Sigmoid colon (tissue), 7 donors: Measurements from ENCODE around the gene CYBA. TPM values are rescaled to one million over a fixed set of nuclear protein-coding genes. Genes with fewer than 3 reads are reported as not detected.

Experiments used
- DNase-seq: peaks from one replicate; pipeline ENCODE4 v3.0.0-alpha.2; 2019
- H3K27ac ChIP-seq, 4 donors: fragments of 200-600 bp; sonication (generic); one replicate each; pipeline ENCODE4 v1.5.1; 2016 to 2019; ENCODE audit warnings: mild to moderate bottlenecking in 1 of 4
- H3K27me3 ChIP-seq, 3 donors: fragments of 200-600 bp; sonication (generic); one replicate each; pipeline ENCODE4 v1.5.1; 2019; ENCODE audit warnings: mild to moderate bottlenecking in 1 of 3
- H3K36me3 ChIP-seq, 4 donors: fragments of 200-600 bp; sonication (generic); one replicate each; pipeline ENCODE4 v1.5.1; 2016 to 2019
- H3K4me1 ChIP-seq, 4 donors: fragments of 200-600 bp; sonication (generic); one replicate each; pipeline ENCODE4 v1.5.1; 2017 to 2019
- H3K4me3 ChIP-seq, 4 donors: fragments of 200-600 bp; sonication (generic); one replicate each; pipeline ENCODE4 v1.5.1; 2017 to 2019; ENCODE audit warnings: mild to moderate bottlenecking in 2 of 4, moderate library complexity in 1 of 4
- H3K9me3 ChIP-seq, 4 donors: fragments of 200-600 bp in 3 of 4; sonication (generic) in 3 of 4; one replicate each; pipeline versions ENCODE4 v1.5.1 to v1.6.1; 2013 to 2019
- EP300 ChIP-seq, 4 donors: sonication (generic); formaldehyde crosslinking; IDR thresholded peaks; one replicate each; pipeline ENCODE4 v1.6.1; 2017; ENCODE audit warnings: antibody characterized with exemption in 4 of 4
- POLR2A ChIP-seq, 2 donors: fragments of 450-650 bp; IDR thresholded peaks; one replicate each; pipeline ENCODE4 v1.6.1; 2016; ENCODE audit warnings: antibody characterized with exemption in 2 of 2, mild to moderate bottlenecking in 2 of 2, moderate library complexity in 2 of 2
- POLR2AphosphoS5 ChIP-seq, 4 donors: sonication (generic); formaldehyde crosslinking; IDR thresholded peaks; one replicate each; pipeline ENCODE4 v1.6.1; 2017; ENCODE audit warnings: antibody characterized with exemption in 4 of 4
- WGBS, 2 donors: extraction: QIAGEN DNeasy Blood & Tissue Kit; methylation state at CpG; one replicate each; pipeline ENCODE4 v1.1.7; 2013; 5-methylcytosine and 5-hydroxymethylcytosine counted together
- intact Hi-C: fragments of 100-400 bp; cut with DNase I; formaldehyde crosslinking; loops from one replicate; pipeline ENCODE4 v1.15.1; 2023
- polyA plus RNA-seq, 3 donors: library from polyadenylated mRNA; stranded (reverse); fragments of 200-250 nt; gene quantifications; one replicate each; pipeline ENCODE4 v1.2.3, GENCODE V29; 2013
- total RNA-seq, 4 donors: library from RNA; depleted of rRNA; stranded (reverse); fragments of >200 nt; gene quantifications; one replicate each; pipeline ENCODE4 v1.1.0, GENCODE V29; 2016
- TF ChIP-seq, protein P1 (sequence below), 4 experiments: fragments of 450-650 bp in 3 of 4; fragments of 200-600 bp in 1 of 4; IDR thresholded peaks; one replicate each; pipeline ENCODE4 v1.5.1; 2016 to 2019; ENCODE audit warnings: antibody characterized with exemption in 4 of 4, mild to moderate bottlenecking in 3 of 4, moderate library complexity in 2 of 4
- donor health status: healthy with polysubstance abuse.
- donor health status: Bipolar disorder and iron deficiency.
- donor health status: healthy.

Gene CYBA
- total and polyA plus RNA-seq, 7 donors, result 63.1 to 429 (median 124) TPM

DNA sequence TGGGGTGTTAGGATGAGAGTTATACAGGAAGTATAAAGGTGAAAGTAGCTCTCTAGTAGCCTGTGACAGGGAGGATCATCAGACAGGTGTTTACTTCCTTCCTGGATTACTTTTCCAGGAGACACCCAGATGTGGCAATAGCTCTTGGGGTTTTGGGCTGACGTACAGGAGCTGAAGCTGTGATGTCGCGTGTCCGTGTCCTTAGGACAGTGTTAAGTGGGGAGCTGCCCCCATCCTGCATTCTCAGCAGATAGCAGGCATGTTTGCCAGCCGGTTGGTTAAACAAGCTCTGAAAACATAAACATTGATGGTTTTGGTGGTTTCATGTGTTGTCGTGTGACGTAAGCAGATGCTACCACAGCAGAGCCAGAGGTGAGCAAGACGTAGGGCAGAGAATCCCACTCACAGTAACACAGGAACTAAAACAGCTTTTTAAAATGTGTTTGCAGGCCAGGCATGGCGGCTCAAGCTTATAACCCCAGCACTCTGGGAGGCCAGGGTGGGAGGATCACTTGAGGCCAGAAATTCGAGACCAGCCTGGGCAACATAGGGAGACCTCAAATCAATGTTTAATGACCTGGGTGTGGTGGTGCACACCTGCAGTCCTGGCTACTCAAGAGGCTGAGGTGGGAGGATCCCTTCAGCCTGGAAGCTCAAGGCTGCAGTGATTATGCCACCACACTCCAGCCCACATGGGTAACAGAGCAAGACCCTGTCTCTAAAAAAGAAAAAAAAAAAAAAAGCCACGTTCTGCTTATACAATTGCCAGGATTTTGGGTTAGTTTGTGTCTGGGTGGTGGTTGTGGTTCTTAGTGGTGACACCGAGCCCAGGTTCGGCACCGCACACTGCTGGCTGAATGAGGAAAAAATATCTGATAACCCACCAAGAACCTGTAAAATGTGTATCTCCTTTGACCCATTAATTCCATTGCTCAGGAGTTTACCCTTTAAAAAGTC, 30.7 kb downstream of the CYBA start:
- Histone ChIP-seq H3K9me3 (no peaks in the 10 kb centered on the region), H3K27me3 (no peaks in the 10 kb centered on the region), H3K4me3 (no peak overlapping the region), H3K4me1 (no peaks in the 10 kb centered on the region), H3K36me3 (peaks cover 33 to 64% (median 35%) of the 10 kb centered on the region in 4 donors), H3K27ac (no peak overlapping the region)
- WGBS, 2 donors, result 74 to 82% methylated on average over 14 of the region's 14 CpGs
- intact Hi-C loops, result no loop called here
- TF ChIP-seq POLR2A (IDR thresholded peaks at IDR 0.05), result no peak
- no peak for TF ChIP-seq EP300 (IDR thresholded peaks at IDR 0.05)
- no peak for TF ChIP-seq POLR2AphosphoS5 (IDR thresholded peaks at IDR 0.05)
- TF ChIP-seq, protein P1, sequence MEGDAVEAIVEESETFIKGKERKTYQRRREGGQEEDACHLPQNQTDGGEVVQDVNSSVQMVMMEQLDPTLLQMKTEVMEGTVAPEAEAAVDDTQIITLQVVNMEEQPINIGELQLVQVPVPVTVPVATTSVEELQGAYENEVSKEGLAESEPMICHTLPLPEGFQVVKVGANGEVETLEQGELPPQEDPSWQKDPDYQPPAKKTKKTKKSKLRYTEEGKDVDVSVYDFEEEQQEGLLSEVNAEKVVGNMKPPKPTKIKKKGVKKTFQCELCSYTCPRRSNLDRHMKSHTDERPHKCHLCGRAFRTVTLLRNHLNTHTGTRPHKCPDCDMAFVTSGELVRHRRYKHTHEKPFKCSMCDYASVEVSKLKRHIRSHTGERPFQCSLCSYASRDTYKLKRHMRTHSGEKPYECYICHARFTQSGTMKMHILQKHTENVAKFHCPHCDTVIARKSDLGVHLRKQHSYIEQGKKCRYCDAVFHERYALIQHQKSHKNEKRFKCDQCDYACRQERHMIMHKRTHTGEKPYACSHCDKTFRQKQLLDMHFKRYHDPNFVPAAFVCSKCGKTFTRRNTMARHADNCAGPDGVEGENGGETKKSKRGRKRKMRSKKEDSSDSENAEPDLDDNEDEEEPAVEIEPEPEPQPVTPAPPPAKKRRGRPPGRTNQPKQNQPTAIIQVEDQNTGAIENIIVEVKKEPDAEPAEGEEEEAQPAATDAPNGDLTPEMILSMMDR (IDR thresholded peaks at IDR 0.05), result no peak
- no peak for DNase-seq

DNA sequence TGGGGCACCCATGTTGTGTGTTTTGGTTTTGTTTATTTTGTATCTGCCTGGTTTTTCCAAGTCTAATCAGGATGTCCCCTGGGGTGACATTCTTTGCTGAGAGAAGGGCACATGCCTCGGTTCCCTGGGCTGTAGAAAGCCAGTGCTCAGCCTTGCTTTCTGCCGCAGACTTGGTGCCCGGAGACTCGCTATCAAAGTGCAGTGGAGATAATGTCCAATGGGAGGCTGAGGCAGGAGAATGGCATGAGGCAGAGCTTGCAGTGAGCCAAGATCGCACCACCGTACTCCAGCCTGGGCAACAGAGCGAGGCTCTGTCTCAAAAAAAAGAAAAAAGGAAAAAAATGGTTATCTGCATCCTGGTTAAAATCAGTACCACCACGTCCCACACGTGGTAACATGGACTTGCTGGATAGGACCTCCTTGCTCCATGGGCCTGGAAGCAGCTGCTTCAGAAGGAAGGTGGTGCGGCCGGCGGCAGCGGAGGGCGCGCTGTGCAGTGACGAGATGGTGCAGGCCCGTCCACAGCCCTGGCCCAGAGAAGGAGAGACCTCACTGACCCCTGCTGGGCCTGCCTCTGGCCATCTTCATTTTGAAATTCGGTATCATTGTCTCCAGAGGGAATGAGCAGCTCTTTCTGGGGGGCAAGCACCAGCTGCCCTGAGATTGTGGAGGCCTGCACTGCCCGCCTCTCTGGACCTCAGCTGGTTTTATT, 31.7 kb downstream of the CYBA start:
- Histone ChIP-seq H3K4me3 (no peak overlapping the region), H3K27ac (no peak overlapping the region), H3K36me3 (peaks cover 22 to 61% (median 25%) of the 10 kb centered on the region in 4 donors), H3K9me3 (no peaks in the 10 kb centered on the region), H3K4me1 (no peaks in the 10 kb centered on the region), H3K27me3 (no peaks in the 10 kb centered on the region)
- WGBS, 2 donors, result 94 to 95% methylated on average over 19 of the region's 19 CpGs
- no peak for DNase-seq
- TF ChIP-seq, protein P1 (IDR thresholded peaks at IDR 0.05), result no peak
- TF ChIP-seq POLR2A (IDR thresholded peaks at IDR 0.05) (no peak), EP300 (IDR thresholded peaks at IDR 0.05) (no peak), POLR2AphosphoS5 (IDR thresholded peaks at IDR 0.05) (no peak)
- intact Hi-C loops, result no loop called here

DNA sequence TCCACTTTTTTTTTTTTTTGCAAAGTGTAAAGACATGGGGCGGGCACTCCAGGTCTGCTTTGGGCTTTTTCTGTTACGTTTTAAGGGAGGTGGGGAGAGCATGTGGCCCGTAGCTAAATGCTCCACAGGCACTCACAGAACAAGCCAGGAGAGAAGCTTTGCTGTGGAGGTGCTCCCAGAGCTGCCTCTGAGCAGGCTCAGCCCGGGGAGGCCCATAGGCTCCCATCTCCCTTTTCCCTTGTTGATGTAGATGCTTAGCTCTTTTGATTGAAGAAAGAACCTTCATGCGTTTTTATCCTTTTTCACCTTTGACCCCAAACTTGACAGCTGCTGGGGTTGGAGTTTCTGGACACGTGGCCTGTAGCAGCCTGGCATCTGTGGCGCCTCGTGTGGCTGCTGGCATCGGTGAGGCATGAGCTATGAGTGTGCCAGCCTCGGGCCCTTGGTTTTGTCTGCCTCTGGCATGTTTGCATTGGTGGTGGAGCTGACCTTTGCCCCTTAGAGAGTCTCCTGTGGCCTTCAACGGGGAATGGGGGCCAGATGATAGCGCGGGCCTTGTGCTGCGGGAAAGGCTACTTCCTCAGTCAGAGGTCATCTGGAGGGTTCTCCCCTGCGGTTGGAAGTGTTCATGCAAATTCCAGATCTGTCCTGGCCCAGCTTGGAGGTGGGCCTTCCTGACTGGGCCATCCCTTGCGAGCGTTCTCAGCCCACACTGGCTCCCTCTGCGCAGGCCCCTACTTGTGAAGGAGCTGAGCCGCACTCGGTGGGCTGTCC, 32.5 kb downstream of the CYBA start:
- no peak for DNase-seq
- TF ChIP-seq, protein P1 (IDR thresholded peaks at IDR 0.05), result no peak
- TF ChIP-seq POLR2A (IDR thresholded peaks at IDR 0.05), result no peak
- TF ChIP-seq EP300 (IDR thresholded peaks at IDR 0.05), result no peak
- no peak for TF ChIP-seq POLR2AphosphoS5 (IDR thresholded peaks at IDR 0.05)
- Histone ChIP-seq H3K27me3 (no peaks in the 10 kb centered on the region), H3K27ac (no peak overlapping the region), H3K9me3 (no peaks in the 10 kb centered on the region), H3K4me1 (no peaks in the 10 kb centered on the region), H3K4me3 (no peak overlapping the region), H3K36me3 (peaks cover 15 to 61% (median 18%) of the 10 kb centered on the region in 4 donors)
- 53 to 81% methylated on average over 20 of the region's 20 CpGs for WGBS, 2 donors
- intact Hi-C loops, result no loop called here

DNA sequence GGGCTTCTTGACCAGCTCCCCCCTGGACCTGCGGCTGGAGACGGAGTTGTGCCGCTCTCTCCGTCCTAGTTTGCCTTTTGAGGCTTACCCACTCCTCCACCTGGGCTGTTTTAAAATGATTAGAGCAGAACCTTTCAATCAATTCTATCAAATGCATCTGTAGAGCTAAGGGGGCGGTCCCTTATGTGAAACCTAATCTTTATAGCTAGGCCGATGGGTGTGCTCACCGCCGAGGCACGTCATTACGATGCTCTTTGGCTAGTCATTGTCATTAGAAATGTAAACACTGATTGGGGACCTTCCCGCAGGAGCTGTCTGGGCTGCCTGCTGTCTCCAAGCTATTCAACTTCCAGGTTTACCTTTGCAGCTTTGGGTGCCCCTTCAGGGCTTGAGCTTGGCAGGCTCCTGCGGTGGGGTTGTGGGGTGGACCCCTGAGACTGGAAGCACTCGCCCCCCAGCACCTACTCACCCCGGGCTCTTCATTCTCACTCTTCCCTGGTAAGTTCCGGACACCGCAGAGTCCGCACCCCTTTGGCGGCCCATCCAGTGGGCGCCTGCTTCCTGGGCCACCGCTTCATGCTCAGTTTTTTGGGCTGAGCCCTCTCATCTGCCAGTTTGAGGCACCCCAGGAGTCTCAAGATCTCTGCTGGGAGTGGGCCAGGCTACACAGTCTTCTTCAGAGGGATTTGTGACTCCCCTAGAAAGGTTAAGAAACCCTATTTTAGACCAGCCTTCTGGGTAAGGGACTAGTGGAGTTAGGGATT, 33.4 kb downstream of the CYBA start:
- Histone ChIP-seq H3K27me3 (no peaks in the 10 kb centered on the region), H3K9me3 (no peaks in the 10 kb centered on the region), H3K4me3 (no peak overlapping the region), H3K27ac (no peak overlapping the region), H3K4me1 (no peaks in the 10 kb centered on the region), H3K36me3 (peaks cover 9 to 57% (median 9%) of the 10 kb centered on the region in 4 donors)
- 30 to 76% methylated on average over 20 of the region's 20 CpGs for WGBS, 2 donors
- no peak for DNase-seq
- intact Hi-C loops, result no loop called here
- TF ChIP-seq EP300 (IDR thresholded peaks at IDR 0.05), result no peak
- no peak for TF ChIP-seq POLR2AphosphoS5 (IDR thresholded peaks at IDR 0.05)
- TF ChIP-seq, protein P1 (IDR thresholded peaks at IDR 0.05), result no peak
- TF ChIP-seq POLR2A (IDR thresholded peaks at IDR 0.05), result no peak
